Spleen (tissue), 7 donors: ENCODE data around the gene KAT14.

Experiments
- POLR2A ChIP-seq, 3 donors: fragments of 450-650 bp; IDR thresholded peaks; one replicate each; pipeline ENCODE4 v1.5.1; 2017; ENCODE audit warnings: antibody characterized with exemption in 3 of 3, mild to moderate bottlenecking in 1 of 3
- POLR2AphosphoS5 ChIP-seq, 3 donors: sonication (generic); formaldehyde crosslinking; IDR thresholded peaks; one replicate each; pipeline ENCODE4 v1.5.1; 2017; ENCODE audit warnings: antibody characterized with exemption in 3 of 3
- TF ChIP-seq, protein P1 (sequence below), 11 experiments: fragments of 200-600 bp in 7 of 11; fragments of 450-650 bp in 4 of 11; sonication (generic) in 4 of 11; IDR thresholded peaks in 8 of 11; conservative IDR thresholded peaks in 3 of 11; 1 replicate in 7 of 11; 2 replicates in 4 of 11; pipeline versions ENCODE4 v1.4.0 to v1.8.0; 2016 to 2021; ENCODE audit warnings: antibody characterized with exemption in 11 of 11, inconsistent platforms in 4 of 11, mild to moderate bottlenecking in 1 of 11
- donor health status: DM: no; HTN: no; CAD: no; lungs with moderate emphysema.
- donor health status: DM: no; HTN: no; CAD: no.
- donor health status: DM: no; HTN: no; CAD: no.

DNA sequence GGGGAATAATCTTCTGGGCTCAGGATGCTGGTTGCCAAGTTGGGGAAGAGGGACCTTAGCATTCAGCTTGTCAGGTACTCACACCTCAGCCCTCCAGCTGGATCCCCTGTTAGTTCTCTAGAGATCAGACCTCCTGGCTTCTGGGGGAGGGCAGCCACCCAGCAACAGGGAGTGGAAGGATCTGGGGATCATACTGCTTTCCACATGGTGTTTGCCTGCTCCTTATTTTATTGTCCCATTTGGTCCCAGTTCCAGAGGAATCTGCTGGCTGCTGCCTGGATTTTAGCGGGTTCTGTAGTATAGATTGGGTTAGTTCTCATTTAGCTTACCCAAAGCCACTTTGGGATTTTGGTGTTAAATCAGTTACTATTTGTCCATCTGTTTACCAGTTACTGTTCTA, 29.3 kb downstream of the KAT14 start:
- TF ChIP-seq, protein P1, sequence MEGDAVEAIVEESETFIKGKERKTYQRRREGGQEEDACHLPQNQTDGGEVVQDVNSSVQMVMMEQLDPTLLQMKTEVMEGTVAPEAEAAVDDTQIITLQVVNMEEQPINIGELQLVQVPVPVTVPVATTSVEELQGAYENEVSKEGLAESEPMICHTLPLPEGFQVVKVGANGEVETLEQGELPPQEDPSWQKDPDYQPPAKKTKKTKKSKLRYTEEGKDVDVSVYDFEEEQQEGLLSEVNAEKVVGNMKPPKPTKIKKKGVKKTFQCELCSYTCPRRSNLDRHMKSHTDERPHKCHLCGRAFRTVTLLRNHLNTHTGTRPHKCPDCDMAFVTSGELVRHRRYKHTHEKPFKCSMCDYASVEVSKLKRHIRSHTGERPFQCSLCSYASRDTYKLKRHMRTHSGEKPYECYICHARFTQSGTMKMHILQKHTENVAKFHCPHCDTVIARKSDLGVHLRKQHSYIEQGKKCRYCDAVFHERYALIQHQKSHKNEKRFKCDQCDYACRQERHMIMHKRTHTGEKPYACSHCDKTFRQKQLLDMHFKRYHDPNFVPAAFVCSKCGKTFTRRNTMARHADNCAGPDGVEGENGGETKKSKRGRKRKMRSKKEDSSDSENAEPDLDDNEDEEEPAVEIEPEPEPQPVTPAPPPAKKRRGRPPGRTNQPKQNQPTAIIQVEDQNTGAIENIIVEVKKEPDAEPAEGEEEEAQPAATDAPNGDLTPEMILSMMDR (IDR thresholded peaks at IDR 0.05 in 8 of 11, conservative IDR thresholded peaks at IDR 0.05 in 3 of 11) = no peak
- TF ChIP-seq POLR2A (IDR thresholded peaks at IDR 0.05) = no peak
- TF ChIP-seq POLR2AphosphoS5 (IDR thresholded peaks at IDR 0.05) = no peak
